Measurements from ENCODE around the gene SPATA9. TPM values are rescaled to one million over a fixed set of nuclear protein-coding genes. Genes with fewer than 3 reads are reported as not detected.

Gene SPATA9
- total and polyA plus RNA-seq, 9 of the 15 experiments (the other 6 are each of a cell fraction or from before 2014, with no cell fraction given) = 0.16 to 5.5 (median 0.39) TPM; not detected in 3

- intact Hi-C loops (cut with micrococcal nuclease) = loop anchor here (5.0 to 10.0 kb wide), 3 partner anchors 319 to 694 kb away; partner anchors contain the start of gene ELL2
- H3K9ac ChIP-seq (ENCODE audit: insufficient read depth in 1 of 2, low read depth in 2 of 2, low read length in 2 of 2) = no peak overlapping the region
- H3K4me1 ChIP-seq (replicated peaks in 1 of 2; ENCODE audit: control insufficient read depth in 2 of 2, insufficient read depth in 2 of 2, low read length in 2 of 2) = peaks cover 11 to 14% of the 10 kb centered on the region in 2 experiments
- no peak overlapping the region for H3K27ac ChIP-seq (ENCODE audit: extremely low read depth, low read depth, low read length)
- H3K27me3 ChIP-seq (ENCODE audit: control insufficient read depth in 2 of 2, insufficient read depth in 2 of 2, low read length in 2 of 2) = no peaks in the 10 kb centered on the region
- peaks cover 13% of the 10 kb centered on the region for H3K79me2 ChIP-seq (ENCODE audit: control insufficient read depth, insufficient read depth, low read length)
- no peaks in the 10 kb centered on the region for H4K20me1 ChIP-seq (replicated peaks; ENCODE audit: control insufficient read depth, insufficient read depth, low read length)
- no peaks in the 10 kb centered on the region for H3K9me3 ChIP-seq (replicated peaks; ENCODE audit: control insufficient read depth, insufficient read depth, low read depth, low read length)
- in situ Hi-C loops (cut with MboI) = loop anchor here (25.0 kb wide), 1 partner anchor 694 kb away; no protein-coding TSS in a partner anchor
- no TSS peak for BruUV-seq (replicated peaks)
- FAIRE-seq = no peak
- no peak for DNase-seq (ENCODE audit: extremely low read depth in 1 of 4, low spot score in 3 of 4)
- H3K36me3 ChIP-seq (ENCODE audit: control insufficient read depth, insufficient read depth, low read length) = no peaks in the 10 kb centered on the region
- H2AFZ ChIP-seq (ENCODE audit: low read depth, low read length) = no peak overlapping the region
- H3K4me3 ChIP-seq = no peak overlapping the region
- no peaks in the 10 kb centered on the region for H3K9me1 ChIP-seq (ENCODE audit: control insufficient read depth, insufficient read depth, low read length)
- POLR2A ChIA-PET = no interaction called here
- ATAC-seq = no peak
- CTCF ChIA-PET (ENCODE audit: low intra/inter-chr PET ratio) = interaction anchor here (1.7 kb wide), 1 partner anchor 204 kb away, joined by 21 read pairs; no protein-coding TSS in a partner anchor
- WGBS (ENCODE audit: insufficient coverage, low coverage, missing lambda C conversion rate) = 62% methylated on average over 7 of the region's 7 CpGs
- H3K4me2 ChIP-seq (ENCODE audit: insufficient read depth, low read length) = no peak overlapping the region
- no peak for TF ChIP-seq PTBP1 (IDR thresholded peaks at IDR 0.05; ENCODE audit: low read depth, low read length)
- no peak for TF ChIP-seq ESRRA (IDR thresholded peaks at IDR 0.05; ENCODE audit: borderline replicate concordance, low read depth)
- TF ChIP-seq ZNF766 (CRISPR knock-in tag; conservative IDR thresholded peaks at IDR 0.05) = no peak
- no peak for TF ChIP-seq MYC (IDR thresholded peaks at IDR 0.05; ENCODE audit: low read depth, low read length)
- no peak for TF ChIP-seq MYC (CRISPR knock-in tag; IDR thresholded peaks at IDR 0.05; ENCODE audit: borderline replicate concordance, low read depth)
- TF ChIP-seq, protein P1, sequence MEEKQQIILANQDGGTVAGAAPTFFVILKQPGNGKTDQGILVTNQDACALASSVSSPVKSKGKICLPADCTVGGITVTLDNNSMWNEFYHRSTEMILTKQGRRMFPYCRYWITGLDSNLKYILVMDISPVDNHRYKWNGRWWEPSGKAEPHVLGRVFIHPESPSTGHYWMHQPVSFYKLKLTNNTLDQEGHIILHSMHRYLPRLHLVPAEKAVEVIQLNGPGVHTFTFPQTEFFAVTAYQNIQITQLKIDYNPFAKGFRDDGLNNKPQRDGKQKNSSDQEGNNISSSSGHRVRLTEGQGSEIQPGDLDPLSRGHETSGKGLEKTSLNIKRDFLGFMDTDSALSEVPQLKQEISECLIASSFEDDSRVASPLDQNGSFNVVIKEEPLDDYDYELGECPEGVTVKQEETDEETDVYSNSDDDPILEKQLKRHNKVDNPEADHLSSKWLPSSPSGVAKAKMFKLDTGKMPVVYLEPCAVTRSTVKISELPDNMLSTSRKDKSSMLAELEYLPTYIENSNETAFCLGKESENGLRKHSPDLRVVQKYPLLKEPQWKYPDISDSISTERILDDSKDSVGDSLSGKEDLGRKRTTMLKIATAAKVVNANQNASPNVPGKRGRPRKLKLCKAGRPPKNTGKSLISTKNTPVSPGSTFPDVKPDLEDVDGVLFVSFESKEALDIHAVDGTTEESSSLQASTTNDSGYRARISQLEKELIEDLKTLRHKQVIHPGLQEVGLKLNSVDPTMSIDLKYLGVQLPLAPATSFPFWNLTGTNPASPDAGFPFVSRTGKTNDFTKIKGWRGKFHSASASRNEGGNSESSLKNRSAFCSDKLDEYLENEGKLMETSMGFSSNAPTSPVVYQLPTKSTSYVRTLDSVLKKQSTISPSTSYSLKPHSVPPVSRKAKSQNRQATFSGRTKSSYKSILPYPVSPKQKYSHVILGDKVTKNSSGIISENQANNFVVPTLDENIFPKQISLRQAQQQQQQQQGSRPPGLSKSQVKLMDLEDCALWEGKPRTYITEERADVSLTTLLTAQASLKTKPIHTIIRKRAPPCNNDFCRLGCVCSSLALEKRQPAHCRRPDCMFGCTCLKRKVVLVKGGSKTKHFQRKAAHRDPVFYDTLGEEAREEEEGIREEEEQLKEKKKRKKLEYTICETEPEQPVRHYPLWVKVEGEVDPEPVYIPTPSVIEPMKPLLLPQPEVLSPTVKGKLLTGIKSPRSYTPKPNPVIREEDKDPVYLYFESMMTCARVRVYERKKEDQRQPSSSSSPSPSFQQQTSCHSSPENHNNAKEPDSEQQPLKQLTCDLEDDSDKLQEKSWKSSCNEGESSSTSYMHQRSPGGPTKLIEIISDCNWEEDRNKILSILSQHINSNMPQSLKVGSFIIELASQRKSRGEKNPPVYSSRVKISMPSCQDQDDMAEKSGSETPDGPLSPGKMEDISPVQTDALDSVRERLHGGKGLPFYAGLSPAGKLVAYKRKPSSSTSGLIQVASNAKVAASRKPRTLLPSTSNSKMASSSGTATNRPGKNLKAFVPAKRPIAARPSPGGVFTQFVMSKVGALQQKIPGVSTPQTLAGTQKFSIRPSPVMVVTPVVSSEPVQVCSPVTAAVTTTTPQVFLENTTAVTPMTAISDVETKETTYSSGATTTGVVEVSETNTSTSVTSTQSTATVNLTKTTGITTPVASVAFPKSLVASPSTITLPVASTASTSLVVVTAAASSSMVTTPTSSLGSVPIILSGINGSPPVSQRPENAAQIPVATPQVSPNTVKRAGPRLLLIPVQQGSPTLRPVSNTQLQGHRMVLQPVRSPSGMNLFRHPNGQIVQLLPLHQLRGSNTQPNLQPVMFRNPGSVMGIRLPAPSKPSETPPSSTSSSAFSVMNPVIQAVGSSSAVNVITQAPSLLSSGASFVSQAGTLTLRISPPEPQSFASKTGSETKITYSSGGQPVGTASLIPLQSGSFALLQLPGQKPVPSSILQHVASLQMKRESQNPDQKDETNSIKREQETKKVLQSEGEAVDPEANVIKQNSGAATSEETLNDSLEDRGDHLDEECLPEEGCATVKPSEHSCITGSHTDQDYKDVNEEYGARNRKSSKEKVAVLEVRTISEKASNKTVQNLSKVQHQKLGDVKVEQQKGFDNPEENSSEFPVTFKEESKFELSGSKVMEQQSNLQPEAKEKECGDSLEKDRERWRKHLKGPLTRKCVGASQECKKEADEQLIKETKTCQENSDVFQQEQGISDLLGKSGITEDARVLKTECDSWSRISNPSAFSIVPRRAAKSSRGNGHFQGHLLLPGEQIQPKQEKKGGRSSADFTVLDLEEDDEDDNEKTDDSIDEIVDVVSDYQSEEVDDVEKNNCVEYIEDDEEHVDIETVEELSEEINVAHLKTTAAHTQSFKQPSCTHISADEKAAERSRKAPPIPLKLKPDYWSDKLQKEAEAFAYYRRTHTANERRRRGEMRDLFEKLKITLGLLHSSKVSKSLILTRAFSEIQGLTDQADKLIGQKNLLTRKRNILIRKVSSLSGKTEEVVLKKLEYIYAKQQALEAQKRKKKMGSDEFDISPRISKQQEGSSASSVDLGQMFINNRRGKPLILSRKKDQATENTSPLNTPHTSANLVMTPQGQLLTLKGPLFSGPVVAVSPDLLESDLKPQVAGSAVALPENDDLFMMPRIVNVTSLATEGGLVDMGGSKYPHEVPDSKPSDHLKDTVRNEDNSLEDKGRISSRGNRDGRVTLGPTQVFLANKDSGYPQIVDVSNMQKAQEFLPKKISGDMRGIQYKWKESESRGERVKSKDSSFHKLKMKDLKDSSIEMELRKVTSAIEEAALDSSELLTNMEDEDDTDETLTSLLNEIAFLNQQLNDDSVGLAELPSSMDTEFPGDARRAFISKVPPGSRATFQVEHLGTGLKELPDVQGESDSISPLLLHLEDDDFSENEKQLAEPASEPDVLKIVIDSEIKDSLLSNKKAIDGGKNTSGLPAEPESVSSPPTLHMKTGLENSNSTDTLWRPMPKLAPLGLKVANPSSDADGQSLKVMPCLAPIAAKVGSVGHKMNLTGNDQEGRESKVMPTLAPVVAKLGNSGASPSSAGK (IDR thresholded peaks at IDR 0.05) = no peak
- TF ChIP-seq TSC22D4 (tag; IDR thresholded peaks at IDR 0.05) = no peak
- TF ChIP-seq HNRNPLL (IDR thresholded peaks at IDR 0.05; ENCODE audit: low read depth, low read length, poor library complexity, severe bottlenecking) = no peak
- TF ChIP-seq MYBL2 (IDR thresholded peaks at IDR 0.05; ENCODE audit: low read depth) = no peak
- no peak for TF ChIP-seq MYBL2 (CRISPR knock-in tag; IDR thresholded peaks at IDR 0.05; ENCODE audit: borderline replicate concordance)
Measured at GRCh38 chr5:95643152-95643551, 39.6 kb downstream of the SPATA9 start.
